ENCODE data around the gene CXCL17. TPM values are rescaled to one million over a fixed set of nuclear protein-coding genes. Genes with fewer than 3 reads are reported as not detected.

The CXCL17 gene
- total RNA-seq, 1 experiment from 2014 or later: 1.1 TPM

GRCh38 chr19:42469311-42470235 is 26.8 kb upstream of the CXCL17 start:
- CTCF ChIA-PET: interaction anchor here (0.7 kb wide), 1 partner anchor 28 kb away, joined by 3 read pairs; no protein-coding TSS in a partner anchor
- POLR2A ChIA-PET: interaction anchor here (0.6 kb wide), 1 partner anchor 49 kb away, joined by 6 read pairs; no protein-coding TSS in a partner anchor

GRCh38 chr19:42468273-42468796 is 25.6 kb upstream of the CXCL17 start:
- no peak for TF ChIP-seq CTCF (IDR thresholded peaks at IDR 0.05; ENCODE audit: insufficient read depth in 1 of 2, low read depth in 1 of 2, low read length in 1 of 2, severe bottlenecking in 1 of 2, unreplicated experiment in 1 of 2)
- DNase-seq: peak in 1 of 2 experiments; percentile 43
- Mint-ChIP-seq H3K4me3 (ENCODE audit: unreplicated experiment) (no peak overlapping the region), H3K9me3 (ENCODE audit: unreplicated experiment) (no peaks in the 10 kb centered on the region), H3K27ac (ENCODE audit: unreplicated experiment) (peak overlapping the region; percentile 37), H3K36me3 (ENCODE audit: insufficient read depth, unreplicated experiment) (no peaks in the 10 kb centered on the region), H3K4me1 (ENCODE audit: low read depth, unreplicated experiment) (peaks cover 17% of the 10 kb centered on the region), H3K27me3 (ENCODE audit: insufficient read depth, unreplicated experiment) (no peaks in the 10 kb centered on the region)
- Histone ChIP-seq H3K4me3 (ENCODE audit: low read depth, low read length) (no peak overlapping the region), H3K9me3 (no peaks in the 10 kb centered on the region), H3K4me1 (no peaks in the 10 kb centered on the region), H3K27me3 (replicated peaks; ENCODE audit: control insufficient read depth, insufficient read depth, low read length) (no peaks in the 10 kb centered on the region), H3K36me3 (ENCODE audit: control insufficient read depth, insufficient read depth, low read length) (no peaks in the 10 kb centered on the region)
- intact Hi-C loops (cut with micrococcal nuclease; ENCODE audit: unreplicated experiment): no loop called here
- POLR2A ChIA-PET: no interaction called here
- CTCF ChIA-PET: interaction anchor here (0.6 to 0.7 kb wide), 2 partner anchors 485 to 673 kb away, joined by 5 to 6 read pairs; no protein-coding TSS in a partner anchor
- no TSS peak for BruUV-seq (replicated peaks)

More at GRCh38 chr19:42469311-42470235, 26.8 kb upstream of the CXCL17 start:
- H3K36me3 ChIP-seq (ENCODE audit: control insufficient read depth, insufficient read depth, low read length): no peaks in the 10 kb centered on the region
- H3K4me1 Mint-ChIP-seq (ENCODE audit: low read depth, unreplicated experiment): peaks cover 17% of the 10 kb centered on the region
- no peak for TF ChIP-seq CTCF (IDR thresholded peaks at IDR 0.05; ENCODE audit: insufficient read depth in 1 of 2, low read depth in 1 of 2, low read length in 1 of 2, severe bottlenecking in 1 of 2, unreplicated experiment in 1 of 2)
- no peaks in the 10 kb centered on the region for H3K4me1 ChIP-seq
- H3K9me3 ChIP-seq: no peaks in the 10 kb centered on the region
- intact Hi-C loops (cut with micrococcal nuclease; ENCODE audit: unreplicated experiment): loop anchor here (2.0 kb wide), 1 partner anchor 17 kb away; no protein-coding TSS in a partner anchor
- no TSS peak for BruUV-seq (replicated peaks)
- H3K27ac Mint-ChIP-seq (ENCODE audit: unreplicated experiment): no peak overlapping the region
- no peaks in the 10 kb centered on the region for H3K36me3 Mint-ChIP-seq (ENCODE audit: insufficient read depth, unreplicated experiment)
- H3K27me3 Mint-ChIP-seq (ENCODE audit: insufficient read depth, unreplicated experiment): no peaks in the 10 kb centered on the region
- H3K4me3 ChIP-seq (ENCODE audit: low read depth, low read length): no peak overlapping the region
- no peaks in the 10 kb centered on the region for H3K27me3 ChIP-seq (replicated peaks; ENCODE audit: control insufficient read depth, insufficient read depth, low read length)
- no peak overlapping the region for H3K4me3 Mint-ChIP-seq (ENCODE audit: unreplicated experiment)
- no peaks in the 10 kb centered on the region for H3K9me3 Mint-ChIP-seq (ENCODE audit: unreplicated experiment)
- DNase-seq: no peak

GRCh38 chr19:42467183-42467760 is 24.5 kb upstream of the CXCL17 start:
- CTCF ChIA-PET: interaction anchor here (0.6 to 1.0 kb wide), 4 partner anchors 21 to 484 kb away, joined by 3 to 6 read pairs (median 4); no protein-coding TSS in a partner anchor
- no TSS peak for BruUV-seq (replicated peaks)
- no peak overlapping the region for H3K4me3 Mint-ChIP-seq (ENCODE audit: unreplicated experiment)

More at GRCh38 chr19:42467183-42467760, 24.5 kb upstream of the CXCL17 start:
- no peak for DNase-seq
- H3K27ac Mint-ChIP-seq (ENCODE audit: unreplicated experiment): no peak overlapping the region
- intact Hi-C loops (cut with micrococcal nuclease; ENCODE audit: unreplicated experiment): no loop called here
- Histone ChIP-seq H3K27me3 (replicated peaks; ENCODE audit: control insufficient read depth, insufficient read depth, low read length) (no peaks in the 10 kb centered on the region), H3K36me3 (ENCODE audit: control insufficient read depth, insufficient read depth, low read length) (no peaks in the 10 kb centered on the region), H3K4me3 (ENCODE audit: low read depth, low read length) (no peak overlapping the region), H3K4me1 (no peaks in the 10 kb centered on the region), H3K9me3 (no peaks in the 10 kb centered on the region)
- H3K27me3 Mint-ChIP-seq (ENCODE audit: insufficient read depth, unreplicated experiment): no peaks in the 10 kb centered on the region
- H3K4me1 Mint-ChIP-seq (ENCODE audit: low read depth, unreplicated experiment): peaks cover 17% of the 10 kb centered on the region
- H3K36me3 Mint-ChIP-seq (ENCODE audit: insufficient read depth, unreplicated experiment): no peaks in the 10 kb centered on the region
- no peak for TF ChIP-seq CTCF (IDR thresholded peaks at IDR 0.05; ENCODE audit: insufficient read depth in 1 of 2, low read depth in 1 of 2, low read length in 1 of 2, severe bottlenecking in 1 of 2, unreplicated experiment in 1 of 2)
- POLR2A ChIA-PET: no interaction called here
- no peaks in the 10 kb centered on the region for H3K9me3 Mint-ChIP-seq (ENCODE audit: unreplicated experiment)

All from Caco-2 (cell line).